Left colon (tissue), 2 donors: ENCODE measurements around the gene RRBP1. TPM values are rescaled to one million over a fixed set of nuclear protein-coding genes. Genes with fewer than 3 reads are reported as not detected.

Experiments used
- ATAC-seq: fragments of 200-7000 bp; cut with Tn5 transposase; one replicate; pipeline ENCODE4 v1.9.1; 2020; ENCODE audit warnings: mild to moderate bottlenecking, moderate library complexity
- DNase-seq, 2 donors: peaks; one replicate each; pipeline ENCODE4 v3.0.0-alpha.2; 2020
- intact Hi-C, 2 donors: fragments of 100-400 bp; cut with DNase I in 1 of 2; cut with micrococcal nuclease in 1 of 2; formaldehyde crosslinking; loops; one replicate each; pipeline versions ENCODE4 v1.11.2 to v1.14.0; 2022; cut with DNase I, micrococcal nuclease
- long read RNA-seq: library from polyadenylated mRNA; unstranded; transcript quantifications from one replicate; pipeline ENCODE4 v2.0.0, GENCODE V29; 2021
- total RNA-seq, 2 donors: library from RNA; stranded (reverse); fragmentation: NEBNext Ultra II Directional; extraction: Animal tissue kit (Norgen Biotek cat#: 25700); gene quantifications; one replicate each; pipeline ENCODE4 v1.2.1, GENCODE V29; 2021
- donor health status: DM: no; HTN: no; CAD: no.
- donor health status: DM: yes; HTN: yes; CAD: no.

The RRBP1 gene, protein sequence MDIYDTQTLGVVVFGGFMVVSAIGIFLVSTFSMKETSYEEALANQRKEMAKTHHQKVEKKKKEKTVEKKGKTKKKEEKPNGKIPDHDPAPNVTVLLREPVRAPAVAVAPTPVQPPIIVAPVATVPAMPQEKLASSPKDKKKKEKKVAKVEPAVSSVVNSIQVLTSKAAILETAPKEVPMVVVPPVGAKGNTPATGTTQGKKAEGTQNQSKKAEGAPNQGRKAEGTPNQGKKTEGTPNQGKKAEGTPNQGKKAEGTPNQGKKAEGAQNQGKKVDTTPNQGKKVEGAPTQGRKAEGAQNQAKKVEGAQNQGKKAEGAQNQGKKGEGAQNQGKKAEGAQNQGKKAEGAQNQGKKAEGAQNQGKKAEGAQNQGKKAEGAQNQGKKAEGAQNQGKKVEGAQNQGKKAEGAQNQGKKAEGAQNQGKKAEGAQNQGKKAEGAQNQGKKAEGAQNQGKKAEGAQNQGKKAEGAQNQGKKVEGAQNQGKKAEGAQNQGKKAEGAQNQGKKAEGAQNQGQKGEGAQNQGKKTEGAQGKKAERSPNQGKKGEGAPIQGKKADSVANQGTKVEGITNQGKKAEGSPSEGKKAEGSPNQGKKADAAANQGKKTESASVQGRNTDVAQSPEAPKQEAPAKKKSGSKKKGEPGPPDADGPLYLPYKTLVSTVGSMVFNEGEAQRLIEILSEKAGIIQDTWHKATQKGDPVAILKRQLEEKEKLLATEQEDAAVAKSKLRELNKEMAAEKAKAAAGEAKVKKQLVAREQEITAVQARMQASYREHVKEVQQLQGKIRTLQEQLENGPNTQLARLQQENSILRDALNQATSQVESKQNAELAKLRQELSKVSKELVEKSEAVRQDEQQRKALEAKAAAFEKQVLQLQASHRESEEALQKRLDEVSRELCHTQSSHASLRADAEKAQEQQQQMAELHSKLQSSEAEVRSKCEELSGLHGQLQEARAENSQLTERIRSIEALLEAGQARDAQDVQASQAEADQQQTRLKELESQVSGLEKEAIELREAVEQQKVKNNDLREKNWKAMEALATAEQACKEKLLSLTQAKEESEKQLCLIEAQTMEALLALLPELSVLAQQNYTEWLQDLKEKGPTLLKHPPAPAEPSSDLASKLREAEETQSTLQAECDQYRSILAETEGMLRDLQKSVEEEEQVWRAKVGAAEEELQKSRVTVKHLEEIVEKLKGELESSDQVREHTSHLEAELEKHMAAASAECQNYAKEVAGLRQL (N-terminal part only)
- total RNA-seq, result 100 to 1,000 TPM; 357 to 460 TPM
- long read RNA-seq, full-length matches to known transcripts, result 104 of 311 reads
- long read RNA-seq, partial matches to known transcripts, result 164 of 311 reads
- long read RNA-seq, other reads (novel, unspliced or antisense), result 43 of 311 reads

DNA sequence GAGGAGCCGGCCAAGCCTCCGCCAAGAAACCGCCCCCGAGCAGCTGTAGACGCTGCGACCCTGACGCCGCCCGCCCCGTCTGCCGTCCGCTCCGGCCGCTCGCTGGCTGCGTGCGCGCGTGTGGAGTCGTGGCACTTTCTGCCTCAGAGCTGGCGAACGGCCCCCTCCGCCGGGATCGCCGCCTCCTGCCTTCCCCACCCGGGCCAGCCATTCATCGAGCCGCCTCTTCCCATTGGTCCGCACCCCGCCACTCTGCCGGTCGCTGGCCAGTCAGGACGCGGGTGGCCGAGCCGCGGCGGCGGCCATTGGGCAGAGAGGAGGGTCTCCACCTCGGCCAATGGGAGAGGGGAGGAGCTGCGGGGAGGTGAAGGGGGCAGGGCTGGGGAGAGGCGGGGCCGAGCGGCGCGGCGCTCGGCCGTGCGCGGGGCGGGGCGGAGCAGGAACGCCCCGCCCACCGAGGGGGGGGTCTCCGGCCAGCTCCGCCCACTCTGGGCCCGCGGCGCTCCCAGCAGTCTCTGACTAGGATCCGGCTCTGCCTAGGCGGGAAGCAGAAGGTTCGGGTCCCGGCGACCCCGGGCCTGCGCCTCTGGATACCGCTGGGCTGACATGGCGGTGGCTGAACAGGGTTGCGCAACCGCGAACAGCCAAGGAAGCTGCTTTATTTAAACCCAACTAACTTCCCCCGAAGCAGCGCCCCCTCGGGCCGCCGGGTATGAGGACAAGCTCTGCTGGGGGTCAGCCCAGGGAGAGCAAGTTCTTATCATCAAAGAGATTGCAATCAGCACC, at the start of gene RRBP1:
TSS of gene RRBP1 (minus strand) at position 140 of the 786 bp plus-strand sequence. CDS start 21,735 bp downstream, outside the sequence.
- intact Hi-C loops, result loop anchor here in 1 of 2 donors (5.0 kb wide), 1 partner anchor 215 kb away; no protein-coding TSS in a partner anchor
- peak; percentile 97 to 99 for DNase-seq
- ATAC-seq, result peak; percentile 75

DNA sequence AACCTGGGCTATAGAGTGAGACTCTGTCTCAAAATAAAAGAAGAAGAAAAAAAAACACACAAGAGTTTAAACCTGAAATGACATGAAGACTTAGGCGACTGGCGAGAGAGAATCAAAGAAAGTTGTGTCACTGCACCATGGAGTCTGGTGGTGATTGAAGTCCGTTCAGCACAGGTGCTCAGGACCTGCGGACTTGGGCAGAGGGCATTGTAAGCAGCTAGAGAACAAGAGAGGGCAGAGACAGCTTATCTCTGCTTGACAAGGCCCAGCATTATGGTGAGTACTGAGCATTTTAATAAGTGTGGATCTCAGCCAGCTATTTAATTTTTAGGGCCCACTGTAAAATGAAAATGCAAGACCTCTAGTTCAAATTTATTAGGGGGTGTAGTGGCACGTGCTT, 49.2 kb upstream of the RRBP1 start:
- intact Hi-C loops, result no loop called here
- no peak for DNase-seq
- peak; percentile 58 for ATAC-seq

DNA sequence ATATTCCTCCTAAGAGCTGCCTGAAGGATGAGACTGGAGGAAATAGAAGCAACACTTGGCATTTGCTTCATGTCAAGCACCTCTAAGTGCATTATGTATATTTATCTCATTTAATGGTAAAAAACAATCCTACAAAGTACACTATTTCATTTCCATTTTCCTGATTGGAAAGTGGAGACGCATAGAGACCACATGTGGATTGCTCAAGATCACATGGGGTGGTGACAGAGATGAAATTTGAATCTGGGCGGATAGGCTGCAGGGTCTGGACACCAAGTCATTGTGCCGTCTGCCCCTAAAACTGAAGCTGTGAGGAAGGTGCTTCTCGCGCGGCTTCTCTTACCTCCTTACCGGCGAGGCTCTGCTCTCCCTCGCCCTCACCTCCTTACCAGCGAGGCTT, 48.0 kb upstream of the RRBP1 start:
- no peak for DNase-seq
- ATAC-seq, result no peak
- intact Hi-C loops, result no loop called here

DNA sequence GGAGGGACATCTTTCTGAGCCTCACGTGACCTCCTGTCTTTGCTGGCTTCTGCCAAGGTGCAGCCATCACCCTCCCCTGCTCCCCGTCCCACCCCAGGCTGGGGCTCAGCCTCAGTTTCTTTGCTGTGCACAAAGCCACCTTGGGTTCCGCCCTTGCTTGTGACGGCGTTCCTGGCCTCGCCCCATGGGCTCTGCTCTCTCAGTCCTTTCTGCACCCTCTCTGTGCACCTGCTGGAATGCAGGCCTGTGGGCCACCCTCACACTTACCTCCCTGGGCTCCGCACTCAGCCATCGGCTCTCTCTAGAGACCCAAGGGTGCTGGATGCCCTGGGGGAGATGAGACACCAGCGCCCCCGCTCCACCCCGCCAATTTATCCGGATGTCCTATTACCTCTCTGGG, 46.0 kb upstream of the RRBP1 start:
- no peak for ATAC-seq
- intact Hi-C loops, result no loop called here
- no peak for DNase-seq

DNA sequence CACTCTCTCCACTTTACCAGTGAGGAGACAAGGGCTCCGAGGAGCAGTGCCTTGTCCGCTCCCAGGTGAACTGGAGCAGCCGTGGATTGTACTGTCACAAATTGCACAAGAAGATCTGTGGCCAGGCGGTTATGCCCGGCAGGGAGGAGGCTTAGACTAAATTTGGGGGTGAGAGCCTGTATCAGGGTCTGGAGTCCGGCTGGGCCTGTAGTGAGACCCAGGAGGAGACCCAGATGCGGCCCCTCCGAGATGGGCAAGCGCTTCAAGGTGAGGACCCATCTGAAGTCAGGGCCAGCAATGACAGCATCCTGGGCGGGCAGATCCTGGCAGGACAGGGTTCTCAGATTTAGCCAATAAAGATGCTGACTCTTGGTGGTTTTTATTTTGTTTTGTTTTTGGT, 45.3 kb upstream of the RRBP1 start:
- ATAC-seq, result no peak
- DNase-seq, result no peak
- intact Hi-C loops, result no loop called here

DNA sequence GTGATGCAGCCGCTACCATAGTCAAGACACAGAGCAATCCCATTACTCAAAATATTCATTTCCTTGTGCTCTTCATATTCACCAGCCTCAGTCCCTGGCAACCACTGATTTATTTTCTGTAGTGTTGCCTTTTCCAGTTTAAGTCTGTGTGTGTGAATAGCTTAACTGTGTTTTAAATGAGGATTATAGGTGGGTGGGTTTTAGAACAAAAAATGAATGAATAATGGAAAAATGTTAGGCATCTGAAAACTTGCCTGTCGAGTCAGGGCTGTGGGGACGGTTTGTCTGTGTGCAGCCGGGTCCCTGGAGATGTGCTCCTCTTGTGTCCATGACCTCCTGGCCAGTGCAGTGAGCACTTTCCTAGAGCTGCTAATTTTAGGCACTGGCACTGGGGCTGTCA, 44.9 kb upstream of the RRBP1 start:
- DNase-seq, result no peak
- intact Hi-C loops, result no loop called here
- ATAC-seq, result no peak

DNA sequence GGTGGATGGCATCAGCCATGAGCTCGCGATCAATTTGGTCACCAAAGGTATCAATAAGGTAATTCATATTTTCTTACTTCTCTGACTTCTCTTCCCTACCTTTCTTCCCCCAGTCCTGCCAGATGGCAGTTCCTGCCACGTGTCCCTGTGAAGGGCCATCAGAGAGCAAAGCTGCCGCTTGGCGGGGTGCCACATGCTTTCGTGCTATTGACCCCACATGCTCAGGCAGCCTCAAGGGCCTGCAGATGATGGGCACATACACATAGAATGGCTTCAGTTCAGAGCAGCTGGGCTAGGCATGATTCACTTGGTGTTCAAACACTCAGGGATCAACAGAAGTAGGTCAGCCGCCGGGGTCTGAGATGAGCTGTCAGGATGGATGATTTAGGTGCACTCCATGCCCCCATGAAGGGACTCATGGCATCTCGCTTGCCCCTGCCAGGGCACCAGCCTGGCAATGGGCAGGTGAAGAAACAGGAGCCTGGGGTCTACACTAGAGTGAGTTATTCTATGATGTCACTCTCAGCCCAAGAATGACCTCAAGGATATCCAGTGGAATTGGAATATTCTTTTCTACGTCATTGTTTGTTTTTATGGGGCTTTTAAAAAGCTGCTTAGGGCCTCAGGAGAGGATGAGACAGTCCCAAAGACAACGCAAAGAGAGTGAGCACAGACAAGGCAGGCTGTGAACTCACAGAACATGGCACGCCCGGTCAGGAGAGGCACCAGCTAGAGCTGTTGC, 43.2 kb upstream of the RRBP1 start:
- ATAC-seq (no peak), DNase-seq (no peak)
- intact Hi-C loops, result no loop called here

DNA sequence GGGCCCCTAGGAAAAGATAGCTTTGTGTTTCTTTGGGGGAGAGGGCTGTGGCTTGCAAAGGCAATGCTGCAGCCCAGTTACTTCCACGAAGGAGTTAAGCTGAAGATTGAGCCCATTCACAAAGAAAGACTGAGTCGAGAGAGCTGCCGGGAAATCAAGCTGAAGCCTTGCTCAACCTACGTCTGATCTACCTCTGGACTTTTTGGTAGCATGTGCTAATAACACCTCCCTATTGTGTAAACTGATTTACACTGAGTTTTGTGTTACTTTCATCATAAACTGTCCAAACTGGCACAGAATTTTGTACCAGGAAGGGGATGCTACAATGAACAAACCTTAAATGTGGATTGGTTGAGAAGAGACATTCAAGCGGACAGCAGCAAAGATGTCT, 41.3 kb upstream of the RRBP1 start:
- no peak for DNase-seq
- intact Hi-C loops, result no loop called here
- ATAC-seq, result no peak

DNA sequence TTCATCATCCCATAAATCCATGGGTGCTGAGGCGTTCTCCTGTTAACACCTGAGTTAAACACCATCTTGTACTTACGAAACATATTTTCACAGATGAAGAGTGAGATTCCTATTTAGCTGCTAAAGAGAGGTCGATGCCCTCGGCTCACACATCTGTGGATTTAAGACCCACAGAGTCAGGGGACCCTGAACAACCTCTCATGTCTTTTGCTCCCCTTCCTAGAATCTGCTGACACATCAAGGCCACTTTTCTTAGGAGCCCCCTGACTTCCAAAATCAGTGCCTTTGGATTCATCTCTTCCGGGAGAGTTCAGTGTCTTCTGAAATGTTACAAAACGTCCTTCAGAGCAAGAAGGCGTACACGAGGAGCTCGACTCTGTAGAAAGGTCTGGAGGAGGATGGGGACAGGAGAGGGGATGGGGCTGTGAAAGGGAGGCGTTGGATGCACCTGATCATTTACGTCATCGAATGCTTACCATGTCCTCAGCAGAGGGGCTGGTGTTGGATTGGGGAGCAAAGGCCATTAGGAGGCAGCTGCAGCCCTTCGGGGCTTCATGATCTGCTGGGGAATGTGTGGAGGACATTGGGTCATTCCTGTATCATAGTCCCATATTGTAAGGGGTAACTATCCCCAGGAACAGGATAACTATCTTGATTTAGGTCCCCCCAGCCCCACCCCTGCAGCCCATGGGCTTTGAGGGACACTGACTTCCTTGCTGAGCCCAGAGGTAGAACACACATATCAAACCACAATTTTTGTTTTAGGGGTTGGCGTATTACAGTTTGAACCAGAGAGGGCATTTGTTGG, 40.7 kb upstream of the RRBP1 start:
- no peak for ATAC-seq

DNA sequence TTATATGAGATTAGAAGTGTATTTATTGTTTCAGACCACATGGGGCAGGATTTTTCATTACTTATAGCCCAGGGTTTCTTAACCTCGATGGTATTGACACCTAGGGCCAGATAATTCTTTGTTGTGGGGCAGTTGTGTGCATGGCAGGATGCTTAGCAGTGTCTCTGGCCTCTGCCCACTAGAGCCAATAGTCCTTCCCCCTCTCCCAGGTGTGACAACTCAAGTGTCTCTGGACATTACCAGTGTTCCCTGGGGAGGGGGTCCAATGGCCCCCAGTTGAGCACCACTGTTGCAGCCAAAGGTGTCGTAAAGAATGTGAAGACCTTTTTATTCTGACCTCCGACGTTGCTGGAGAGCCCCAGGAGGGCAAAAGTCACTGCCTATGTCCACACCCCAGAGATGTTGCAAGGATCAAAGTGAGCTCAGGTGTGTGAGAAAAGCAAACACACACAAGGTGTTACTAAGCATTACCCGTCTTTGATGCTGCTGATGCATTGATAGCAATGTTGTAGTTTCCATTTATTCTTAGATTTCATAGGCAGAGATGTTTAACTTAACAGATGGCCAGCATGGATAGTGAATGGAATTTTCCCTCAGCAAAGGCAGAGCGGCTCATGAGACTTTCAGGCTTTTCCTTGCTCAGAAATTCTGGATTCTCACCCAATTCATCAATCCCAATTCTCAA, 39.9 kb upstream of the RRBP1 start:
- ATAC-seq, result peak; percentile 98
- intact Hi-C loops, result no loop called here
- peak; percentile 18 to 47 for DNase-seq

More for the DNA sequence above, 40.7 kb upstream of the RRBP1 start:
- intact Hi-C loops, result no loop called here
- DNase-seq, result no peak

DNA sequence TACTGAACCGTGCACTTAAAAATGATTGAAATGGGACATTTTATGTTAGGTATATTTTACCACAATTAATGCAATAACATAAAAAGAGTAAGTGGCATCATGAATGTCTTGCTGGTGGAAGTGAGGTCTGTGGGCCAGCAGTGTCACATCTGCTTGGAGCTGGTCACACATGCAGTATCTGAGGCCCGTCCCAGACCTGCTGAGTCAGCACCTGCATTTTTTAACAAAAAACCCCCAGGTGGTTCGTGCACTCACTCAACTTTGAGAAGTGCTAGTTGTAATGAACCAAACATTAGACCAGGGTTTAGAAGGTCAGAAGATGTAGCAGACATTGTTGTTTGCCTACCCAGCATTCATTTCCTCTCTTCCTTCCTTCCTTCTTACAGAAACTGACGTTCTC, 38.7 kb upstream of the RRBP1 start:
- ATAC-seq (no peak), DNase-seq (no peak)
- intact Hi-C loops, result no loop called here

DNA sequence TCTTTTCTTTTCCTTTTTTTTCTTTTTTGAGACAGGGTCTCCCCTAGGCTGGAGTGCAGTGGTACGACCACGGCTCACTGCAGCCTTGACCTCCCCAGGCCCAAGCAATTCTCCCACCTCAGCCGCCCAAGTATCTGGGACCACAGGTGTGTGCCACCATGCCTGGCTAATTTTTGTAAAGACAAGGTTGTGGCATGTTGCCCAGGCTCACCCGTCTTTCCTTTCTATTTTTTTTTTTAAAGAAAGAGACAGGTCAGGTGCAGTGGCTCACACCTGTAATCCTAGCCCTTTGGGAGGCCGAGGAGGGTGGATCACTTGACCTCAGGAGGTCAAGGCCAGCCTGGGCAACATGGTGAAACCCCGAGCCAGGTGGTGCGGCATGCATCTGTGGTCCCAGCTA, 34.3 kb upstream of the RRBP1 start:
- intact Hi-C loops, result no loop called here
- no peak for DNase-seq
- no peak for ATAC-seq

DNA sequence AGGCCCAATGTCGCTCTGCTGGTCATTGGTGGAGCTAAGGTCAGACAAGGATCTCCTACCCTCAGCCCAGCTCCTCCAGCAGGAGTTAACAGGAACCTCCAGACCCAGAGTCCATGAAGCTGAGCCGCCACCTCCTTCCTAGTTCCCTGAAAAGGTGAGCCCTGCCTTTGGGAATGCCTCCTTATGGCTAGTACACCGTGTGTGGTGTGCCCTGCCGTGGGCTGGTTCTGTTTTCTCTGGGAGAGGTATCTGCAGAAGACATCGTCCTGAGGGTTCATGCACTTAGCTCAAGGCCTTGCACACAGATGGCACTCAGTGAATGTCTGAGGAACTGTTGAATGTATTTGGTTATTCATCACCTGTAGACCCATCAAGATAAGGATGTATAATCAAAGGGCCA, 33.0 kb upstream of the RRBP1 start:
- intact Hi-C loops, result no loop called here
- DNase-seq, result no peak
- ATAC-seq, result no peak

DNA sequence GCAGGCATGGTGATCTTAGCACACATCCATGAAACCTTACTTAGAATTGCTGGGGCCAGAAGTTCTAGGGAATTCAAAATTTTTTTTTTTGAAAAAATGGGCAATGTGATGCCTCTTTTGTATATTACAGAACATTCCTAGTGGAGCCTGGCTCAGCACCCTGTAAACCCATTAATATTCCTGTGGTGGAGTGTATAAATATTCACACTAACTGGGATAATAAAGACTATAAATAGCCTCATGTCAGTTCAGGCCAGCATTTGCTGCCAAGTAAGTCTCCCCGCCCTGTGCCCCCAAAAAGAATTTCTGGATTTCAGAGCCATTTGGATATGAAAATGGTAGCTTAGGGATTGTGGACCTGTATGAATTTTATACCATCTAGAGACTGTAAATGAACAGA, 32.6 kb upstream of the RRBP1 start:
- DNase-seq (no peak), ATAC-seq (no peak)
- intact Hi-C loops, result no loop called here

DNA sequence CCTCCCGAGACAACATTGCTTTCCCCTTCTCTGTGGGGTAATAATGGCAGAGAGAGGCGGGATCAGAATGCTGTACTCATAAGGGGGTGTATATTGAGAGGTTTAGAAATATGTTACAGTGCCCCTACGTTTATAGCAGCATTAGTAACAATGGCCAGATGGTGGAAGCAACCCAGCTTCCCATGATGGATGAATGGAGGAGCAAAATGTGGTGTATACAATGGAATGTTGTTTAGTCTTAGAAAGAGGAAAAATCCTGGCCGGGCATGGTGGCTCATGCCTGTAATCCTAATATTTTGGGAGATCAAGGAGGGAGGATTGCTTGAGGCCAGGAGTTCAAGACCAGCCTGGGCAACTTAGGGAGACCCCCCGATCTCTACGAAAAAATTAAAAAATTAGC, 30.7 kb upstream of the RRBP1 start:
- DNase-seq (no peak), ATAC-seq (no peak)
- intact Hi-C loops, result no loop called here

DNA sequence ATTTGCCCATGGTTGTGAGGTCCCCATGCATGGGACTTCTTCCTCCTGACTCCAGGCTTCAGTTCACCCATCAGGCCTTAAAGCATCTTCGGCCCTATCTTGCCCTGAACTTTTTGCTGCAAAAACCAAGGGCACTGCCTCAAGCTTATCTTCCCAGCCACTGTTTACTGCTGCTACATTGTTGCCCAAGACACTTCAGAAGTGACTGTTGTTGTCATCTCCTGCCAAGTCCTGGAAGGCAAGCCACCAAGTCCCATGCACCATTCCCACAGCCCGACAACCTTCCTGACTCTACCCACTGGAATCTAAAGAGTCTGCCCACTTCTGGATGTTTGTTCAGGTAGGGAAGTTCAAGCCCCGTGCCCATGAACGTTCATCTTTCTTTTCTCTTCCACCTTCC, 30.2 kb upstream of the RRBP1 start:
- intact Hi-C loops, result no loop called here
- ATAC-seq (no peak), DNase-seq (no peak)
